BJ (cell line): Measurements from ENCODE around the gene NID1. TPM values are rescaled to one million over a fixed set of nuclear protein-coding genes. Genes with fewer than 3 reads are reported as not detected.
"Not testable (repeated sequence)": the region's sequence is repeated elsewhere in the genome, so short reads cannot be mapped to it uniquely, and the experiment has no call there.

ENCODE experiments used
- CTCF ChIA-PET: fragments of 350-600 bp; formaldehyde crosslinking; extraction: SDS; loops from one replicate; lab custom pipeline; 2021; ENCODE audit warnings: antibody characterized with exemption, inconsistent platforms; lab: Yijun Ruan, JAX
- POLR2A ChIA-PET: fragments of 300-600 bp; sonication (Branson Sonifier 250); formaldehyde crosslinking; extraction: SDS; loops from one replicate; lab custom pipeline; 2021; ENCODE audit warnings: antibody characterized with exemption; lab: Charles Lee
- DNase-seq: peaks from one replicate; pipeline ENCODE4 v3.0.0-alpha.2; 2011; ENCODE audit warnings: low read depth
- H3K27me3 ChIP-seq: 2 replicates; pipeline ENCODE4 v1.6.0; 2011; ENCODE audit warnings: low read length; ENCODE audit not compliant: control insufficient read depth, insufficient read depth
- H3K36me3 ChIP-seq: 2 replicates; pipeline ENCODE4 v1.5.1; 2011; ENCODE audit warnings: low read length; ENCODE audit not compliant: control insufficient read depth, insufficient read depth
- H3K4me3 ChIP-seq: 2 replicates; pipeline ENCODE4 v1.5.1; 2011; ENCODE audit warnings: low read depth, mild to moderate bottlenecking, control low read depth, low read length
- CTCF ChIP-seq: IDR thresholded peaks from 2 replicates; pipeline ENCODE4 v1.5.1; 2011; ENCODE audit warnings: low read depth, mild to moderate bottlenecking, control low read depth, inconsistent platforms, low read length, moderate library complexity; ENCODE audit not compliant: insufficient read depth
- polyA plus RNA-seq: library from polyadenylated mRNA; depleted of rRNA; stranded (reverse); fragments of >200 nt; gene quantifications from 2 replicates; pipeline ENCODE4 v1.2.3, GENCODE V29; 2011

NID1 gene
- polyA plus RNA-seq, 1 experiment: 182 TPM

DNA sequence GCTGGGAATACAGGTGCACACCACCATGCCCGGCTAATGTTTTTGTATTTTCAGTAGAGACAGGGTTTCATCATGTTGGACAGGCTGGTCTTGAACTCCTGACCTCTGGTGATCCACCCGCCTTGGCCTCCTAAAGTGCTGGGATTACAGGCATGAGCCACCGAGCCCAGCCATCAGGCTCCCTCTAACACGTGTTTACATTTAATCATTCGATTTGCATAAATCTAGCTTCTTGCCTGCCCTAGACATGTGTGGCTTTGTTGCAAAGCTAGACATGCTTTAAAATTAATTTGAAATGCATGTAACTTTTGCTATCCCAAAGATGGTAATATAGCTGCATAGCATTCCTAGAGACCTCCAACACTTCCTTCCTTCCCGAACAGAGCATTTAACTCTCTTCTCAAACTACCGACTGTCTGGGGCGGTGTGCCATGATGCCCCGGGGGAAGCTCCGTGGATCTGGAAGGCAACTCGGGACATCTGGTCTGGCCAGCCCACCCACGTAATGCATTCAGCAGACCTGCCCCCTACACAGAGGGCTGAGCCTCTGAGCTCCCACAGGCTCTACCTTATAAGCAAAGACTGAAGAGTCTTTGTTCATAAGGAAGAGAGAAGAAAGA is 34.6 kb upstream of the NID1 start:
- H3K4me3 ChIP-seq: no peak overlapping the region
- POLR2A ChIA-PET: interaction anchor here (0.7 kb wide), 1 partner anchor 91 kb away, joined by 4 read pairs; no protein-coding TSS in a partner anchor
- no peaks in the 10 kb centered on the region for H3K27me3 ChIP-seq
- peak; percentile 26 for DNase-seq
- no peak for TF ChIP-seq CTCF
- CTCF ChIA-PET: interaction anchor here (0.6 to 1.8 kb wide), 5 partner anchors 9 to 1288 kb away, joined by 4 to 6 read pairs (median 5); no protein-coding TSS in a partner anchor
- no peaks in the 10 kb centered on the region for H3K36me3 ChIP-seq

- Histone ChIP-seq H3K4me3 (no peak overlapping the region), H3K27me3 (no peaks in the 10 kb centered on the region), H3K36me3 (no peaks in the 10 kb centered on the region)
- no peak for TF ChIP-seq CTCF
- no peak for DNase-seq
- ChIA-PET POLR2A (no interaction called here), CTCF (interaction anchor here (1.2 kb wide), 1 partner anchor 33 kb away, joined by 6 read pairs; the partner anchor contains the start of gene NID1)
Measured at GRCh38 chr1:236098267-236098666, 33.4 kb upstream of the NID1 start.

DNA sequence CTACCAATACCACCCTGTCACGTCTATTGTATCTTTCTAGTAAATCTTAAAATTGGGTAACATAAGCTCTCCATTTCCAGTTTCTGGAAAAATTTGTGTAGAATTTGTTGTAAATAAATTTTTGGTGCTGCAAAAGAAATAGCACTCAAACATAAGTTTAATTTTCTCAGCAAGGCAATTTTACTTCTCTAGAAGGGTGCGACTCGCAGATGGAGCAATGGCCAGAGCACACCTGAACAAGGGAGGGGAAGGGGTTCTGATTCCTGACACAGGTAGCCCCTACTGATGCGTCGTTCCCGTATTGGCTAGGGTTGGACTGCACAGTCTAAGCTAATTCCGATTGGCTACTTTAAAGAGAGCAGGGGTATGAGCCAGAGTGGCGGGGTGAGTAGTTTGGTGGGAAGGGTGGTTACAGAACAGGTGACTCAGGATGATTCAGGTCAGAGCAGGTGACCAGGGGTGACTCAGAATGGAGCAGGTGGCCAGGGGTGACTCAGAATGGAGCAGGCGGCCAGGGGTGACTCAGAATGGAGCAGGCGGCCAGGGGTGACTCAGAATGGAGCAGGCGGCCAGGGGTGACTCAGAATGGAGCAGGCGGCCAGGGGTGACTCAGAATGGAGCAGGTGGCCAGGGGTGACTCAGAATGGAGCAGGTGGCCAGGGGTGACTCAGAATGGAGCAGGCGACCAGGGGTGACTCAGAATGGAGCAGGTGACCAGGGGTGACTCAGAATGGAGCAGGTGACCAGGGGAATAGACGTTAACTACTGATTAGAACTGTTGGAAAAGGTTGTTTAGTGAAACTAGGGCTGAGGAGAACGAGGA is 32.0 kb upstream of the NID1 start:
- CTCF ChIA-PET, H3K36me3 ChIP-seq, H3K27me3 ChIP-seq, H3K4me3 ChIP-seq, POLR2A ChIA-PET: not testable (repeated sequence)
- peak; percentile 26 for DNase-seq

- no peak for DNase-seq
- no peak overlapping the region for H3K4me3 ChIP-seq
- H3K27me3 ChIP-seq: no peaks in the 10 kb centered on the region
- no peaks in the 10 kb centered on the region for H3K36me3 ChIP-seq
- CTCF ChIA-PET: no interaction called here
- POLR2A ChIA-PET: no interaction called here
- no peak for TF ChIP-seq CTCF
Measured at GRCh38 chr1:236095705-236096520, 31.0 kb upstream of the NID1 start.

DNA sequence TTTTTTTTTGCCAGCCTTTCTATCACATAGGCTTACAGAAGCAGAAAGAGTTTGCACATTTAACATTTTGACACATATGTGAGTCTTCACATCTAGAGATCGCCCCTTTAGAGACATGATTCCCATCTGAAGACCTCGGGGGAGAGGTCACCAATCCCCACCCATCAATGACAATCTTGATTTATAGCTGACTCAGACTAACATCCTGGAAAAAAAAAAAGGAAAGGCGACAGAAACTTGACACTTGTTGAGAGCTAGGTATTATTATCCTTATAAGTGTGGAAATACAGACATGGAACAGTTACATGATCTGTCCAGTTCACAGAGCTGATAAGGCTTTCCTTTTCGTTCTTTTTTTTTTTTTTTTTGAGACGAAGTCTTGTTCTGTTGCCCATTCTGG is 28.0 kb upstream of the NID1 start:
- H3K27me3 ChIP-seq: no peaks in the 10 kb centered on the region
- no peaks in the 10 kb centered on the region for H3K36me3 ChIP-seq
- CTCF ChIA-PET: no interaction called here
- TF ChIP-seq CTCF: no peak
- no peak for DNase-seq
- H3K4me3 ChIP-seq: no peak overlapping the region
- POLR2A ChIA-PET: interaction anchor here (0.7 kb wide), 1 partner anchor 1615 kb away, joined by 3 read pairs; no protein-coding TSS in a partner anchor
